PC-9 (cell line): ENCODE results near the gene PPP1R9A. TPM values are rescaled to one million over a fixed set of nuclear protein-coding genes. Genes with fewer than 3 reads are reported as not detected.

Experiments
- BruUV-seq: library from RNA; stranded (reverse); fragments of 400-500 nt; replicated peaks from 2 replicates; lab custom pipeline; 2021; lab: Mats Ljungman, UMichigan
- CTCF ChIA-PET: fragments of 300-600 bp; sonication (Branson Sonifier 250); formaldehyde crosslinking; loops from one replicate; lab custom pipeline; 2022; ENCODE audit warnings: antibody characterized with exemption; lab: Charles Lee
- POLR2A ChIA-PET: fragments of 300-600 bp; sonication (Branson Sonifier 250); formaldehyde crosslinking; loops from one replicate; lab custom pipeline; 2022; ENCODE audit warnings: antibody characterized with exemption; ENCODE audit not compliant: unreplicated experiment; lab: Charles Lee
- DNase-seq, 2 experiments: peaks; one replicate each; pipeline versions ENCODE4 v3.0.0 to v3.0.0-alpha.2; 2015 to 2022; ENCODE audit warnings: mixed read lengths in 1 of 2
- H2AFZ ChIP-seq: fragments of 200-600 bp; sonication (generic); 2 replicates; pipeline ENCODE4 v1.8.1; 2017; ENCODE audit warnings: antibody characterized with exemption
- H3F3A ChIP-seq: fragments of 200-600 bp; sonication (generic); 2 replicates; pipeline ENCODE4 v1.8.1; 2017; ENCODE audit warnings: antibody characterized with exemption, mild to moderate bottlenecking, low read depth; ENCODE audit not compliant: insufficient read depth
- H3K27ac ChIP-seq: fragments of 200-600 bp; sonication (generic); 2 replicates; pipeline ENCODE4 v1.6.1; 2016; ENCODE audit warnings: mixed run types
- H3K27me3 ChIP-seq: fragments of 200-600 bp; sonication (generic); 2 replicates; pipeline ENCODE4 v1.6.1; 2016; ENCODE audit warnings: low read depth, mixed run types; ENCODE audit not compliant: insufficient read depth
- H3K36me3 ChIP-seq: fragments of 200-600 bp; sonication (generic); 2 replicates; pipeline ENCODE4 v1.6.1; 2016; ENCODE audit warnings: low read depth, mixed run types
- H3K4me1 ChIP-seq: fragments of 200-600 bp; sonication (generic); replicated peaks from 2 replicates; pipeline ENCODE4 v1.6.1; 2016; ENCODE audit warnings: mixed run types; ENCODE audit not compliant: insufficient read depth
- H3K4me2 ChIP-seq: fragments of 200-600 bp; sonication (generic); 2 replicates; pipeline ENCODE4 v1.6.1; 2017; ENCODE audit warnings: mixed run types
- H3K4me3 ChIP-seq: fragments of 200-600 bp; sonication (generic); 2 replicates; pipeline ENCODE4 v1.6.1; 2016; ENCODE audit warnings: mixed run types
- H3K79me2 ChIP-seq: fragments of 200-600 bp; sonication (generic); 2 replicates; pipeline ENCODE4 v1.6.1; 2017; ENCODE audit warnings: low read depth, mixed run types
- H3K9me2 ChIP-seq: fragments of 200-600 bp; sonication (generic); 2 replicates; pipeline ENCODE4 v1.8.1; 2017; ENCODE audit warnings: mild to moderate bottlenecking; ENCODE audit not compliant: insufficient read depth
- H3K9me3 ChIP-seq: fragments of 200-600 bp; sonication (generic); 2 replicates; pipeline ENCODE4 v1.8.1; 2016; ENCODE audit warnings: low read depth; ENCODE audit not compliant: insufficient read depth
- H4K20me1 ChIP-seq: fragments of 200-600 bp; sonication (generic); 2 replicates; pipeline ENCODE4 v1.8.1; 2017; ENCODE audit not compliant: insufficient read depth
- EZH2 ChIP-seq: fragments of 200-600 bp; sonication (generic); IDR thresholded peaks from 2 replicates; pipeline ENCODE4 v1.8.0; 2017; ENCODE audit warnings: antibody characterized with exemption, low read depth
- intact Hi-C: fragments of 100-400 bp; cut with micrococcal nuclease; formaldehyde crosslinking; loops from one replicate; pipeline ENCODE4 v1.10.0; 2022; ENCODE audit not compliant: unreplicated experiment
- total RNA-seq: library from RNA; stranded (reverse); gene quantifications from 2 replicates; pipeline ENCODE4 v1.2.3, GENCODE V29; 2021
- TF ChIP-seq, protein P1 (sequence below): fragments of 200-600 bp; sonication (generic); conservative IDR thresholded peaks from 2 replicates; pipeline ENCODE4 v1.6.1; 2017; ENCODE audit warnings: mixed run types, antibody characterized with exemption, mild to moderate bottlenecking, moderate library complexity

Gene PPP1R9A
- total RNA-seq, 1 experiment from 2014 or later, result 11.5 TPM

- no peaks in the 10 kb centered on the region for H4K20me1 ChIP-seq
- H2AFZ ChIP-seq, result no peak overlapping the region
- H3K4me1 ChIP-seq, result no peaks in the 10 kb centered on the region
- H3K79me2 ChIP-seq, result no peaks in the 10 kb centered on the region
- TF ChIP-seq EZH2, result no peak
- TF ChIP-seq, protein P1, sequence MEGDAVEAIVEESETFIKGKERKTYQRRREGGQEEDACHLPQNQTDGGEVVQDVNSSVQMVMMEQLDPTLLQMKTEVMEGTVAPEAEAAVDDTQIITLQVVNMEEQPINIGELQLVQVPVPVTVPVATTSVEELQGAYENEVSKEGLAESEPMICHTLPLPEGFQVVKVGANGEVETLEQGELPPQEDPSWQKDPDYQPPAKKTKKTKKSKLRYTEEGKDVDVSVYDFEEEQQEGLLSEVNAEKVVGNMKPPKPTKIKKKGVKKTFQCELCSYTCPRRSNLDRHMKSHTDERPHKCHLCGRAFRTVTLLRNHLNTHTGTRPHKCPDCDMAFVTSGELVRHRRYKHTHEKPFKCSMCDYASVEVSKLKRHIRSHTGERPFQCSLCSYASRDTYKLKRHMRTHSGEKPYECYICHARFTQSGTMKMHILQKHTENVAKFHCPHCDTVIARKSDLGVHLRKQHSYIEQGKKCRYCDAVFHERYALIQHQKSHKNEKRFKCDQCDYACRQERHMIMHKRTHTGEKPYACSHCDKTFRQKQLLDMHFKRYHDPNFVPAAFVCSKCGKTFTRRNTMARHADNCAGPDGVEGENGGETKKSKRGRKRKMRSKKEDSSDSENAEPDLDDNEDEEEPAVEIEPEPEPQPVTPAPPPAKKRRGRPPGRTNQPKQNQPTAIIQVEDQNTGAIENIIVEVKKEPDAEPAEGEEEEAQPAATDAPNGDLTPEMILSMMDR, result no peak
- no peaks in the 10 kb centered on the region for H3F3A ChIP-seq
- H3K4me2 ChIP-seq, result no peak overlapping the region
- H3K36me3 ChIP-seq, result no peaks in the 10 kb centered on the region
- no peaks in the 10 kb centered on the region for H3K9me3 ChIP-seq
- no TSS peak for BruUV-seq
- CTCF ChIA-PET, result interaction anchor here (1.1 kb wide), 1 partner anchor 611 kb away, joined by 3 read pairs; no protein-coding TSS in a partner anchor
- H3K27ac ChIP-seq, result no peak overlapping the region
- POLR2A ChIA-PET, result no interaction called here
- intact Hi-C loops, result loop anchor here (10.0 kb wide), 1 partner anchor 392 kb away; the partner anchor contains the start of gene SGCE
- H3K4me3 ChIP-seq, result no peak overlapping the region
- no peak for DNase-seq
- H3K9me2 ChIP-seq, result no peaks in the 10 kb centered on the region
- H3K27me3 ChIP-seq, result no peaks in the 10 kb centered on the region
These were observed 139.9 kb downstream of the PPP1R9A start for GRCh38 chr7:95047291-95047690.

GRCh38 chr7:95052566-95053094 is 145.2 kb downstream of the PPP1R9A start:
- no peaks in the 10 kb centered on the region for H3K4me1 ChIP-seq
- H4K20me1 ChIP-seq, result no peaks in the 10 kb centered on the region
- intact Hi-C loops, result no loop called here
- no peak overlapping the region for H2AFZ ChIP-seq
- ChIA-PET POLR2A (no interaction called here), CTCF (no interaction called here)
- H3K27me3 ChIP-seq, result no peaks in the 10 kb centered on the region
- H3F3A ChIP-seq, result no peaks in the 10 kb centered on the region
- no peaks in the 10 kb centered on the region for H3K79me2 ChIP-seq
- H3K27ac ChIP-seq, result no peak overlapping the region
- TF ChIP-seq, protein P1, result no peak
- TF ChIP-seq EZH2, result no peak
- BruUV-seq, result no TSS peak
- no peaks in the 10 kb centered on the region for H3K9me3 ChIP-seq
- DNase-seq, result no peak
- H3K36me3 ChIP-seq, result no peaks in the 10 kb centered on the region
- no peak overlapping the region for H3K4me2 ChIP-seq
- H3K9me2 ChIP-seq, result no peaks in the 10 kb centered on the region
- no peak overlapping the region for H3K4me3 ChIP-seq

DNA sequence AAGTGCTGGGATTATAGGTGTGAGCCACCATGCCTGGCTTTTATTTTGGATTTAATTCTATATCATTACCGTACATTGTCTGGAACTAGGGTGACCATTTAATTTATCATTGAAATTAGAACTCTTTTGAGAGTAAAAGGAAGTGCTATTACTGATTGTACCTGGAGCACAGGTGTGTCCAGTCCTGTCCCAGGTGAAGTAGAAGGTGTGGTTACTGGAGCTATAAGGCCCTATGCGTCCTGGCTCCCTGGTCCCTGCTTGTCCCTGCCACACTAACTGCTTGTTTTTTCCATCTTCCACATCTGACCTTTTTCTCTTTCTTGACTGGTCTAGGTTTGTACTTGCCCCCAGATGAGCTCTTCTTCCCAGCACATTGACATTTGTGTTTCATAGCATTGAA is 147.0 kb downstream of the PPP1R9A start:
- Histone ChIP-seq H3K4me1 (no peaks in the 10 kb centered on the region), H3K9me2 (no peaks in the 10 kb centered on the region), H3K79me2 (no peaks in the 10 kb centered on the region), H4K20me1 (no peaks in the 10 kb centered on the region), H3F3A (no peaks in the 10 kb centered on the region), H3K27ac (no peak overlapping the region), H3K27me3 (no peaks in the 10 kb centered on the region), H3K36me3 (no peaks in the 10 kb centered on the region), H3K9me3 (no peaks in the 10 kb centered on the region), H3K4me3 (no peak overlapping the region), H3K4me2 (no peak overlapping the region), H2AFZ (no peak overlapping the region)
- TF ChIP-seq EZH2, result no peak
- TF ChIP-seq, protein P1, result no peak
- intact Hi-C loops, result no loop called here
- ChIA-PET POLR2A (no interaction called here), CTCF (no interaction called here)
- DNase-seq, result no peak
- BruUV-seq, result no TSS peak
